AG08396 (cell line): ENCODE data around the gene KCNK16.
A peak's percentile ranks its signal among the peaks of the same experiment; 100 is the strongest.

Experiments
- DNase-seq: peaks from one replicate; pipeline ENCODE4 v3.0.0; 2012; ENCODE audit warnings: low spot score, mixed read lengths

KCNK16 gene

GRCh38 chr6:39341937-39342336, 19.4 kb upstream of the KCNK16 start:
- no peak for DNase-seq

- DNase-seq: no peak
Observed at GRCh38 chr6:39341352-39341751, 18.9 kb upstream of the KCNK16 start.

GRCh38 chr6:39339868-39340550, 17.5 kb upstream of the KCNK16 start:
- no peak for DNase-seq

- no peak for DNase-seq
Observed at GRCh38 chr6:39339096-39339867, 16.8 kb upstream of the KCNK16 start.

GRCh38 chr6:39338397-39338796, 15.9 kb upstream of the KCNK16 start:
- no peak for DNase-seq

GRCh38 chr6:39335780-39336545, 13.5 kb upstream of the KCNK16 start:
- DNase-seq: peak; percentile 41

- DNase-seq: no peak
Observed at GRCh38 chr6:39333644-39334438, 11.3 kb upstream of the KCNK16 start.

GRCh38 chr6:39330476-39330875, 8.0 kb upstream of the KCNK16 start:
- no peak for DNase-seq

GRCh38 chr6:39330057-39330456, 7.6 kb upstream of the KCNK16 start:
- DNase-seq: no peak

- no peak for DNase-seq
Observed at GRCh38 chr6:39328066-39328465, 5.6 kb upstream of the KCNK16 start.

- no peak for DNase-seq
Observed at GRCh38 chr6:39327507-39327906, 5.0 kb upstream of the KCNK16 start.

GRCh38 chr6:39321761-39322160, 741 bp downstream of the KCNK16 start:
- DNase-seq: no peak

- no peak for DNase-seq
Observed at GRCh38 chr6:39320363-39320984, 2.0 kb downstream of the KCNK16 start.

- no peak for DNase-seq
Observed at GRCh38 chr6:39319621-39320362, 2.7 kb downstream of the KCNK16 start.

- no peak for DNase-seq
Observed at GRCh38 chr6:39317256-39317655, 5.2 kb downstream of the KCNK16 start.

GRCh38 chr6:39314273-39314795, 8.2 kb downstream of the KCNK16 start, which contains the start of gene KCNK17:
Gene KCNK17 (minus strand): TSS chr6:39314419. CDS start chr6:39314320, 99 bp downstream.
- no peak for DNase-seq

- DNase-seq: no peak
Observed at GRCh38 chr6:39313526-39314272, 8.8 kb downstream of the KCNK16 start.

GRCh38 chr6:39312912-39313525, 9.5 kb downstream of the KCNK16 start:
- no peak for DNase-seq

GRCh38 chr6:39310542-39310941, 12.0 kb downstream of the KCNK16 start:
- no peak for DNase-seq
